GM19467 (cell line): Measurements from ENCODE around the gene GPX2.

Experiments
- ATAC-seq: cut with Tn5 transposase; IDR thresholded peaks from one replicate; pipeline ENCODE4 v1.9.1; 2021; ENCODE audit warnings: mild to moderate bottlenecking, moderate library complexity; ENCODE audit not compliant: unreplicated experiment

Gene GPX2

GRCh38 chr14:64940336-64940910, 2.1 kb downstream of the GPX2 start:
- no peak for ATAC-seq

DNA sequence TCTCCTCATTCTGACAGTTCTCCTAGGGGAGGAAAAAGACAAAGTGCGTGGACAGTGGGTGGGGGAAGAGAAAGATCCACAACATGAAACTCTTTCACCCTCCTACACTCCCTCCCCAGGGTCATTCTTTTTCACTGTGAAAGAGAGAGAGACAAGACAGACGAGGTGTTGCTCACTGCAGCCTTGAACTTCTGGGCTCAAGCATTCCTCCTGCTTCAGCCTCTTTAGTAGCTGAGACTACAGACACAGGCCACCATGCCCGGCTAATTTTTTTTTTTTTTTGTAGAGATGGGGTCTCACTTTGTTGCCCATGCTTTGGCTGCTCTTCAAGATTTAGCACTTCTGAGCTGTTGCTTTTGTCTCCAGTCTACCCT, 2.7 kb downstream of the GPX2 start:
- ATAC-seq = no peak

DNA sequence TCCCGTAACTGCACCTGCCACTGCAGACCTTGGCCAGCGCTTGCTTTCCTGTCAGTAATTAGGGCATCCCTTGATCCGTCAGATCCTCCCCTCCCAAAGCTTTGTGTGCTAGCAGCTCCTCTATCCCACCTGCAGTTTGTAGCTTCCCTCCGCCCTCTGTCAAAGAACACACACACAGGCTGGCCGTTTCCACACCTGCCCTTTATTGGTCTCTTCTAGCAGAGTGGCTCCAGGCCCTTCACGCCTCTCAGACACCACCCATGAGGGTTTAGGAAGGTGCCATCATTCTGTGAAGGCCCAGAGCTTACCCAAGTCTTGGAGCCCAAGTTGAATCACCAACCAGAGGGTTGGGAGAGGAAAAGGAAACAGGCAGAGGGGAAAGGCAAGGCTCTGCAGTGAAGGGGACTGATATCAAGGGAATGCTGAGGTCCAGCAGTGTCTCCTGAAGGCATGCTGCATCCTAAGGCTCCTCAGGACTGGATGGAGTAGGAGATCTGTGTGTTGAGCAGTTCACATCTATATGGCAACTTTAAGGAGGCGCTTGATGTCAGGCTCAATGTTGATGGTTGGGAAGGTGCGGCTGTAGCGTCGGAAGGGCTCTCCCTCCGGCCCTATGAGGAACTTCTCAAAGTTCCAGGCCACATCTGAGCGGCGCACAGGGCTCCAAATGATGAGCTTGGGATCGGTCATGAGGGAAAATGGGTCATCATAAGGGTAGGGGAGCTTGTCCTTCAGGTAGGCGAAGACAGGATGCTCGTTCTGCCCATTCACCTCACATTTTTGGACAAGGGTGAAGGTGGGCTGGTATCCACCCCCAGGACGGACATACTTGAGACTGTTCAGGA, 3.4 kb downstream of the GPX2 start:
- no peak for ATAC-seq

DNA sequence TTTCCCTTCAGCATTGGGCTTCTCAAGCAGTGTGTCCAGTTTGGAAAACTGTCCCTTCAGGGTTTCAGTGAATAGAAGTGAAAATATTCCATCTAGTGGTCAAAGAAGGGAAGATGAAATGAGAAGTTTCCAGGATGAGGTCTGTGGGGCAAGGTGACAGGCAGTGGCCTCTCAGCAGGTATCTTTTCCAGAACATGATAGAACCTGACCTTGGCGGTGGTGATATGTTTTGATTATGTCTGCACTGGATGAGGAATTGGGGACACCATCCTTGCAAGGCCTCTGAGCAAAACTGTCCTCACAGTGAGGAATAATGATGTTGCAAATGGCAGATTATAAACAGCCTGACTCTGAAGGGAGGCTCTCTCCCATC, 4.7 kb downstream of the GPX2 start:
- ATAC-seq = no peak

GRCh38 chr14:64937171-64937820, 5.2 kb downstream of the GPX2 start:
- ATAC-seq = no peak

- ATAC-seq = no peak
Measured at GRCh38 chr14:64935508-64935907, 7.0 kb downstream of the GPX2 start.

- ATAC-seq = no peak
Measured at GRCh38 chr14:64934338-64934929, 8.1 kb downstream of the GPX2 start.

DNA sequence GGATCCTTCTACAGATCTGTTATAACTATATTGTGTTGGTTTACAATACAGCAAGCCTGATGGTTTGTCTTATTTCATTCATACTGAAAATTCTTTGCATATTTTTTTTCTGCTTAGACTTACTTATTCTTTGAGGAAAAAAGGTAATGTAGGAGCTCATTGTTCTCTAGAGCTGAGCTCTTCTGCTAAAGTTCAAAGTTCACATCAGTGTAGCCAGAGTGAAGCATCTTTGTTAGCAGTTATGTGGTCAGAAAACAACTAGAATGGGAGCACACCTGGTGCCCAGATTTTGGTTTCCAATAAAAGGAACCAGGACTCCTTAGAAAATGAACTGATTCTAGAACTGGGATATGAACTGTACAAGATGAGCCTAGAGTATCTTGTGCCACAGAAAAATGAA, 10.3 kb downstream of the GPX2 start:
- no peak for ATAC-seq

GRCh38 chr14:64931123-64931522, 11.4 kb downstream of the GPX2 start:
- no peak for ATAC-seq

- no peak for ATAC-seq
Measured at GRCh38 chr14:64930085-64930843, 12.3 kb downstream of the GPX2 start.

DNA sequence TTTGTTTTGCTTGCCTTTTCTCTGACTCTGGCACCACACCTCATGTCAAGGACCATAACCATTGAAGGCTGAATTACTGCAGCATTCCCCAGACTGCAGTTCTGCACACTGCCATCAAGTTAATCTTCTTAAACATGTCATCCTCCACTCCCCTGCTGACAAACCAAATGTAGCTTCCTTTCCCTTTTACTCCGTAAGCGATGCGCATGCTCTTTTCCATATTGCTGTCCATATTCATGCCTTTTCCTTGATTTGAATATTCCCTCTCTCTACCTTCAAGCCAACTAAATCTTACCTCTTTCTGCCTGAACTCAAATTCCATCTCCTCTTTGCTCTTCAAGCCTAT, 13.6 kb downstream of the GPX2 start:
- ATAC-seq = no peak

DNA sequence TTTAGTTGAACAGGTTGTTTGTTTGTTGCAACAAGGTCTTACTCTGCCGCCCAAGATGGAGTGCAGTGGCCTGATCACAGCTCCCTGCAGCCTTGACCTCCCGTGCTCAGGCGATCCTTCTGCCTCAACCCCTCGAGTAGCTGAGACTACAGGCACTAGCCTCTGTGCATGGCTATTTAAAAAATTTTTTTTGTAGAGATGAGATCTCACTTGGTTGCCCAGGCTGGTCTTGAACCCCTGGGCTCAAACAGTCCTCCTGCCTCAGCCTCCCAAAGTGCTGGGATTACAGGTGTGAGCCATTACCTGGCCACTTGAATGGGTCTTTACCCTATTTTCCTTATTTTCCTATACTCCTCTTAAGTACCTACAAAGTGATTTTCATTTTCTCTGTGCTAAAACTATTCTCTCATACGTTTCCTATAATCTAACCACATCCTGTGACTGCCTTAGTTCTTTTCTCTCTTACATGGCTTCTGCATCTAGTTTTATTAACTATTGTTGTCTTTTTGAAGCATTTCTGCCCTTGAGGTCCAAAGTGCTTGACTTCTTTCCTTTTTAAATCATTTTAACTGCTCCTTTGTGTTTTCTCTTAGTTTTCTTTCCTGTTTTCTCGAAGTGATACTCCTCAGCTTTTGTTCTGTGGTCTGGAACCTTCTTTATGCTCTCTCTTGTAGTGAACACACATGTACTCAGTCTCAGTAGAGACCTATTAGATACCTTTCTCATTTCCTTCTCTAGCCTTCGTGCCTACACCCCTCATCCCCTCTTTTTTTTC, 14.1 kb downstream of the GPX2 start:
- no peak for ATAC-seq

DNA sequence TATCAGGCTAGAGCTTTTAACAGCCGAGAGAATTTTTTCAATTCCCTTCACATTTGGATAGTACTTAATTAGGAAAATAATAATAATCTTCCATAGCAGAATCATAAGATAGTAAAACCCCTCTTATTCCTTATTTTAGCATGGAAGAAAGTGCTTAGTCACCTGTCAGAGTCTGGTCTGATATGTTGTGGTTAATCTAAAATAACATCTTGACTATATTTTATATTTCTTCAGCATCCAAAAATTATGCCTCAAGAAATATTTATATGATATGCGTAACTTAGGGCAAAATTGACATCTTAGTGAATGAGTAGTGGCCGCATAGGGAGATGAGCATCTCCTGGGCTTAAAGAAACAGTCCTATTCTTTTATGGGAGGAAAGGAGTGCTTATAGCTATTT, 15.5 kb downstream of the GPX2 start:
- no peak for ATAC-seq

DNA sequence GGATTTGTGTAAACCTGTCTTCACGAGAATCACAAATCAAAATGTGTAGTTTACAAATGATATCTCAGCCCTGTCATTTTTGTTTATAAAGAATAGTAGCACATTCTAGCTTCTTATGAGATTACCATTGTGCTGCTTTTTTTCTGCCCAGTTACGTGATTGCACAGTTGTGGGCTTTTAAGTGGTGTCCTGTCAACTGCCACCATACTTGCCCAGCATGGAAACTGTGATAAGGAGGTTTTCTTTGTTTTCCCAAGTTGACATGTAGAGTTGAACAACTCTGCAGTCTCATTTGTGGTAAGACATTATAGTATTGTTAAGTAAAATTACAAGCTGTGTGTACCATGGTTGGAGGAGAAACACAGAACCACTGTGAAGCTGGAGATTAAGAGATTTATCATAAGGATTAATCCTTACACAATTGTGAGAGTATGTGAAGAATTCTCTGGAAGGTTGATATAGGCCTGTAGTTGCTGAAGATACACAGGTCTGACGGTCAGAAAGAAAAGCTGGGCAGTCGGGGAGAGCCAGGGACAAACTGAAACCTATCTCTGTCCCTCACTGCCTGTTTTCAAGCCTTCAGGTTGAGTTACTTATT, 16.0 kb downstream of the GPX2 start:
- no peak for ATAC-seq

GRCh38 chr14:64923015-64923414, 19.5 kb downstream of the GPX2 start:
- ATAC-seq = no peak

GRCh38 chr14:64920465-64920864, 22.1 kb downstream of the GPX2 start:
- no peak for ATAC-seq

GRCh38 chr14:64919618-64920017, 22.9 kb downstream of the GPX2 start:
- ATAC-seq = no peak

- no peak for ATAC-seq
Measured at GRCh38 chr14:64919215-64919614, 23.3 kb downstream of the GPX2 start.

- ATAC-seq = no peak
Measured at GRCh38 chr14:64918216-64918615, 24.3 kb downstream of the GPX2 start.

- no peak for ATAC-seq
Measured at GRCh38 chr14:64915797-64916196, 26.7 kb downstream of the GPX2 start.
